ENCODE measurements around the gene ANKS6. TPM values are rescaled to one million over a fixed set of nuclear protein-coding genes. Genes with fewer than 3 reads are reported as not detected.

Gene ANKS6
- total and polyA plus RNA-seq, 4 donors = 1.9 to 6.3 (median 2.9) TPM

DNA sequence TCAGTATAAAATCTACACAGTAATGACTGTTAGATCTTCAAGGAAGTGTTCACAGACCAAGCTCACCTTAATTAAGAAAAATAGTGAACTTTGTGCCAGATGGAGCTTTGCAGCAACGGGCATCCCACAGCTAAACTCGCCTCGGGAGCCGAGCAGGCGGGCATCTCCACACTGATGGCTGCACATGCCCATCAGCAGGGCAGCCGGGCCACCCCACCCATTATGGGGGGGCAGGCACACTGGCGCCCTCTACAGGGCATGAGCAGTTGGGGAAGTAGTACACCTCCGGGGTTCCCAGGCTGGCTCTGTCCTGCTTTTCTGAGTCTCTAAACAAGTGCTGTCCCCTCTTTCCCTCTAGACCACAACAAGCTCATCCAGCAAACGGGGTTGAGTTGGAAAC lies 21.6 kb downstream of the ANKS6 start:
- Histone ChIP-seq H3K36me3 (ENCODE audit: control insufficient read depth in 4 of 4, insufficient read depth in 3 of 4, low read depth in 1 of 4, low read length in 3 of 4) (peaks cover 0 to 20% (median 1%) of the 10 kb centered on the region in 4 donors), H3K9ac (ENCODE audit: low read depth in 1 of 2, low read length in 2 of 2) (no peak overlapping the region), H3K27ac (ENCODE audit: low read depth in 1 of 2, low read length in 2 of 2) (no peak overlapping the region), H3K4me1 (ENCODE audit: control insufficient read depth in 4 of 4, insufficient read depth in 4 of 4, low read length in 3 of 4) (no peaks in the 10 kb centered on the region), H3K4me3 (ENCODE audit: low read depth in 1 of 3, low read length in 3 of 3) (no peak overlapping the region), H3K27me3 (ENCODE audit: control insufficient read depth in 4 of 4, insufficient read depth in 4 of 4, low read length in 3 of 4) (no peaks in the 10 kb centered on the region), H3K9me3 (ENCODE audit: control insufficient read depth in 4 of 4, low read length in 3 of 4) (no peaks in the 10 kb centered on the region)
- 87% methylated on average over 9 of the region's 9 CpGs for WGBS
- DNase-seq (ENCODE audit: low spot score) = no peak
- TF ChIP-seq JUND (IDR thresholded peaks at IDR 0.05) (no peak), SP1 (IDR thresholded peaks at IDR 0.05) (no peak), RAD21 (IDR thresholded peaks at IDR 0.05) (peak in 1 of 2 donors; percentile 48), CTCF (IDR thresholded peaks at IDR 0.05; ENCODE audit: low read depth, low read length, missing input control) (peak; percentile 23)
- TF ChIP-seq, protein P1, sequence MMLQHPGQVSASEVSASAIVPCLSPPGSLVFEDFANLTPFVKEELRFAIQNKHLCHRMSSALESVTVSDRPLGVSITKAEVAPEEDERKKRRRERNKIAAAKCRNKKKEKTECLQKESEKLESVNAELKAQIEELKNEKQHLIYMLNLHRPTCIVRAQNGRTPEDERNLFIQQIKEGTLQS (IDR thresholded peaks at IDR 0.05) = no peak

DNA sequence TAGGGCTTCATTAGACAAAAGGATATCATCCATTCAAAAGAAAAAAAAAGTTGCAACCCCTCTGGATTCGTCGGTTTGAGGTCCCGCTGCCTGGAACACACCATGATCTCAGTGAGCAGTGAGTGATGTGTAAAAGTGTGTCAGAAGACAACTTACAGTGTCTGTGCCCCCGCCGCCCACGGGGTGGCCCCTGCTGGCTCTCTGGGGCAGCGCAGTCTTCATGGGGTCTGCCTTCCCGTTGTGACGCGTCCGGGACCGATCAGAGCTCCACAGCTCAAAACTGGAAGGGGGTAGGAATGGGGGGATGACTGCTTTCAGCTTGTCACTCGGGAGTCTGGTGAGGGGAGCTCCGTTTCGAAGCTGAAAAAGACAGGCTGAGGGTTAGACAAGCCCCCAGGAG lies 22.6 kb downstream of the ANKS6 start:
- H3K4me3 ChIP-seq (ENCODE audit: low read depth in 1 of 3, low read length in 3 of 3) = no peak overlapping the region
- H3K27ac ChIP-seq (ENCODE audit: low read depth in 1 of 2, low read length in 2 of 2) = no peak overlapping the region
- H3K9ac ChIP-seq (ENCODE audit: low read depth in 1 of 2, low read length in 2 of 2) = no peak overlapping the region
- peaks cover 0 to 20% (median 1%) of the 10 kb centered on the region in 4 donors for H3K36me3 ChIP-seq (ENCODE audit: control insufficient read depth in 4 of 4, insufficient read depth in 3 of 4, low read depth in 1 of 4, low read length in 3 of 4)
- TF ChIP-seq TAF1 (conservative IDR thresholded peaks at IDR 0.05) = no peak
- no peak for TF ChIP-seq GABPA (IDR thresholded peaks at IDR 0.05 in 1 of 2, conservative IDR thresholded peaks at IDR 0.05 in 1 of 2)
- TF ChIP-seq FOXA2 (IDR thresholded peaks at IDR 0.05) = no peak
- TF ChIP-seq RXRA (IDR thresholded peaks at IDR 0.05) = no peak
- TF ChIP-seq CTCF (IDR thresholded peaks at IDR 0.05; ENCODE audit: low read depth, low read length, missing input control) = no peak
- TF ChIP-seq EGR1 (IDR thresholded peaks at IDR 0.05; ENCODE audit: low read depth in 2 of 2) = no peak
- TF ChIP-seq, protein P2, sequence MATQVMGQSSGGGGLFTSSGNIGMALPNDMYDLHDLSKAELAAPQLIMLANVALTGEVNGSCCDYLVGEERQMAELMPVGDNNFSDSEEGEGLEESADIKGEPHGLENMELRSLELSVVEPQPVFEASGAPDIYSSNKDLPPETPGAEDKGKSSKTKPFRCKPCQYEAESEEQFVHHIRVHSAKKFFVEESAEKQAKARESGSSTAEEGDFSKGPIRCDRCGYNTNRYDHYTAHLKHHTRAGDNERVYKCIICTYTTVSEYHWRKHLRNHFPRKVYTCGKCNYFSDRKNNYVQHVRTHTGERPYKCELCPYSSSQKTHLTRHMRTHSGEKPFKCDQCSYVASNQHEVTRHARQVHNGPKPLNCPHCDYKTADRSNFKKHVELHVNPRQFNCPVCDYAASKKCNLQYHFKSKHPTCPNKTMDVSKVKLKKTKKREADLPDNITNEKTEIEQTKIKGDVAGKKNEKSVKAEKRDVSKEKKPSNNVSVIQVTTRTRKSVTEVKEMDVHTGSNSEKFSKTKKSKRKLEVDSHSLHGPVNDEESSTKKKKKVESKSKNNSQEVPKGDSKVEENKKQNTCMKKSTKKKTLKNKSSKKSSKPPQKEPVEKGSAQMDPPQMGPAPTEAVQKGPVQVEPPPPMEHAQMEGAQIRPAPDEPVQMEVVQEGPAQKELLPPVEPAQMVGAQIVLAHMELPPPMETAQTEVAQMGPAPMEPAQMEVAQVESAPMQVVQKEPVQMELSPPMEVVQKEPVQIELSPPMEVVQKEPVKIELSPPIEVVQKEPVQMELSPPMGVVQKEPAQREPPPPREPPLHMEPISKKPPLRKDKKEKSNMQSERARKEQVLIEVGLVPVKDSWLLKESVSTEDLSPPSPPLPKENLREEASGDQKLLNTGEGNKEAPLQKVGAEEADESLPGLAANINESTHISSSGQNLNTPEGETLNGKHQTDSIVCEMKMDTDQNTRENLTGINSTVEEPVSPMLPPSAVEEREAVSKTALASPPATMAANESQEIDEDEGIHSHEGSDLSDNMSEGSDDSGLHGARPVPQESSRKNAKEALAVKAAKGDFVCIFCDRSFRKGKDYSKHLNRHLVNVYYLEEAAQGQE (IDR thresholded peaks at IDR 0.05) = no peak
- no peak for TF ChIP-seq ZBTB33 (IDR thresholded peaks at IDR 0.05)
- no peak for DNase-seq (ENCODE audit: low spot score)
- WGBS = 94% methylated on average over 15 of the region's 15 CpGs
- H3K9me3 ChIP-seq (ENCODE audit: control insufficient read depth in 4 of 4, low read length in 3 of 4) = no peaks in the 10 kb centered on the region
- no peaks in the 10 kb centered on the region for H3K4me1 ChIP-seq (ENCODE audit: control insufficient read depth in 4 of 4, insufficient read depth in 4 of 4, low read length in 3 of 4)
- no peaks in the 10 kb centered on the region for H3K27me3 ChIP-seq (ENCODE audit: control insufficient read depth in 4 of 4, insufficient read depth in 4 of 4, low read length in 3 of 4)
